Stimulated activated CD4-positive, alpha-beta T cell treated with anti-CD3 and anti-CD28 coated beads, Interleukin-2, amount 100 ng/mL, for 48 hours (primary cell): ENCODE data around the gene FAM120AOS.
A peak's percentile ranks its signal among the peaks of the same experiment; 100 is the strongest.

Experiments
- DNase-seq, 2 donors: peaks; one replicate each; pipeline ENCODE4 v3.0.0-alpha.2; 2020

The FAM120AOS gene

DNA sequence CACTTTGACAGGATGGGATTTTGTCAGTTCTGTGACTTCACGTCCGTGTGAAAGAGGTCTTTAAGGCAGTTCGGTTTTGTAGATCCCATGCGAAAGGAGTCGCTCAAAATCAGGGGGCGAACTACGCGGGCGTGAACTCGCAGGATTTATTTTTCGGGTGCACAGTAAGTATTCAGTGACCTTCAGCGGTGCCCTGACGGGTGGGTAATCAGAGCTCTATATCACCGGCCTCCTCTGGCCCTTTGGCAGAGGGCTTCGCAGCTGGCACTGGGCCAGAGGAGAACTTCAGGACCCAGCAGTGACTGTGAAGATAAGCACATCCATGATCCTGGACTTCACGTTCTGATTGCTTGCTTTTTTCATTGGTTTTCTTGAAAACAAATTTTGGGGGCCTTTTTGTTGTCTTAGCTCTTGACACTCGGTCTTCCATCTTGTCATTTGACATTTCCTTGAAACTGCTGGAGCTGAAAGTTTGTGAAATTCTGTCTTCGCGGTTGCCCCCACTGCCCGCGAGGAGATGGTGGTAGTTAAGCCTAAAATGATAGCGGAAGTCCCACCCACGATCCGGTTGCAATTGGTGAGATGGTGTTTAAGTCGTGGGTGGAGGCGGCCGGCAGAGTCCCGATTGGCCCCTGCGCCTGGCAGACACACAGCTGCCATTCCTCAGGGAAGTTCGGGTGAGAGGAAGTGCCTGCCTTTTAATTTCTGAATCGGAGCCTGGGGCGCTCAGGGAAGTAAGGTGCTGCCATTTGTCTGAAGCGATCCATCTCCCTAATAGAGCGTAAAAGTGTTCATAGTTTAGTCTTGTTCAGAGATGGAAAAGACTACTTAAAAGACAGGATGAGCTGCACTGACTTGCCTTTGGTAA is at the start of gene FAM120AOS:
TSS of gene FAM120AOS (minus strand) at position 535 of the 868 bp plus-strand sequence. CDS start 872 bp downstream, outside the sequence.
- DNase-seq, result peak; percentile 73 to 76

DNA sequence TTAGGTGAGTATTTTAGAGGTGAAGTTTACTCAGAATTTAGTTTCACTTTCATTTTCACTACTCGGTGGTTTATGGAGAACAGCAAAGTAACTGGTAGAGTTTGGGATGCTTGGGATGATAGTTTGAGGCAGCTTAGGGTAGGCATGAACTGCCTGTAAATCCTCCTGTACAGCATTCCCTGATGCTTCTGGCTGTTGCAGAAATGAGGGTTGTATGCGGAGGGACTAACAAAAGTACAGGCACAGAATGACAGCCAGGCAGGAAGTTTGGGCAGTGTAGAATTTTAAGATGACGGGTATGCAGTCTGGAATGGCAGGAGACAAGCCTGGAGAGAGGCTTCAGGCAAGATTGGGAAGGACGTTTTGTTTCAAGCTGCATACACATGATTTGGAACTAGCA is 48.0 kb upstream of the FAM120AOS start:
- no peak for DNase-seq

DNA sequence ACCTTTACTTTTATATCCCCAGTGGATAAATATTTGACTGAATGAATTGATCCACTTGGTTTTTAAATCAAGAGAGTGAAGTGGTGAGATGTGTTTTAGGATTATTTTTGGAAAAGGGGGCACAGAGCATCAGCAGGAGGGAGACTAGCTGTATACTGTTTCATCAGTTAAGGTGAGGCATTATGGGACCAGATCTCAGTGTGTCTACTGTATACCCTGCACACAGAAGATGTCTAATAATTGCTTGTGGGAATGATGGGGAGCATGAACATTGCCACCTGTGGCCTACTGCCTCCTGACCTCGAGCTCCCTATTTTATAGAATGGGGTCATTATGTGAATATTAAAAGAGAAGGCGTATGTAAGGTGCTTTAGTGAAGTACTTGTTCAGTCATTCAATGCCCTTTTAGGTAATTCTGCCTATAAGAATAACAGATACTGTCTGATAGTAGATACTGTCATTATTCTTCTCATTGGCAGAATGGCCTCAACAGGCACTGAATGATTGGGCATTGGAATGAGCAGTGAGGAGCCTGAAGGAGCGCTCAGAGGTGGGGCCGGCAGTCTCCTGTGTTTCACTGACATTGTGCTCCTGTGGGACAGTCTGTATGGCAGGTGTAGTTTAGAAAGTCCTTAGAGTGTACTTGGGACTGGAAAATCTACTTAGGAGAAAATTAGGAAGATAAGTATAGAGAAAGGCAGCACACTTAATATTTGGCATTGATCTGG is 47.4 kb upstream of the FAM120AOS start:
- no peak for DNase-seq

GRCh38 chr9:93496285-93496684 is 42.9 kb upstream of the FAM120AOS start:
- DNase-seq, result no peak

DNA sequence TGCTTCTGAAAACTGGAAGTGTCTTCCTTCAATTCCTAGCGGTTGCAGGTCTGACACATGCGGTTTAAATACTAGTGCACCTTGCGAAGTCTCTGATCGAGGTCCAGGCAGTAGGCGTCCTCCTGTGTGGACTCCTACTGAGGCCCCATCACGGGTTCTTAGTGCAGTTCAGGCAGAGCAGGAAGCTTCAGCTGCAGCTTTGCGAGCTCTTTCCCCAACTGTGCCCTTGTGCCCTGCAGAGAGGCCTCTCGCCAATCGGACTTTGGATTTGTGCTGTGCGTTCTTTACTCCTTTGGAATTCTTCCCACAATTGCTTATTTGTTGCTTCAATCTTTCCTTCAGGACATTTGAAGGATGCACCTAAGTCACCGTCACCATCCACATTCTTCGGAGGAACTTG is 40.6 kb upstream of the FAM120AOS start:
- DNase-seq, result no peak

- no peak for DNase-seq
Observed at GRCh38 chr9:93492327-93492726, 38.9 kb upstream of the FAM120AOS start.

- DNase-seq, result no peak
Observed at GRCh38 chr9:93491593-93492232, 38.3 kb upstream of the FAM120AOS start.

DNA sequence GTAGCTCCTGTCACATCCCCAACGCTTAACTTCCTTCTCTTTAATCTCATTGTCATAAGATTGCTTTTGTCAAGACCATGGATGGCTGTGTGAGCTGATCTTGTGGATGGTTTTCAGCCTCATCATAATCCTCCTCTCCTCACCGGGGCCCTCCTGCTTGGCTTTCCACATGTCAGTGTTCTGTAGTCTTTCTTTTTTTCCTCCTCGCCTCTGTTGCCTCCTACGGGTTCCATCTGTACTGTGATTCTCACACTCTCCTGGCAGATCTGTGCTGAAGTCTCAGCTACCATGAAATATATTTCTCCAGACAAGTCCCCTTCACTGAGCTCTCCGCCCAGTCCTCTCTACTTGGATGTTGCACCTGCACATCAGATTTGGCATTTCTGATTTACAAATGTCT is 34.9 kb upstream of the FAM120AOS start:
- DNase-seq, result no peak

GRCh38 chr9:93486268-93486667 is 32.9 kb upstream of the FAM120AOS start:
- no peak for DNase-seq

DNA sequence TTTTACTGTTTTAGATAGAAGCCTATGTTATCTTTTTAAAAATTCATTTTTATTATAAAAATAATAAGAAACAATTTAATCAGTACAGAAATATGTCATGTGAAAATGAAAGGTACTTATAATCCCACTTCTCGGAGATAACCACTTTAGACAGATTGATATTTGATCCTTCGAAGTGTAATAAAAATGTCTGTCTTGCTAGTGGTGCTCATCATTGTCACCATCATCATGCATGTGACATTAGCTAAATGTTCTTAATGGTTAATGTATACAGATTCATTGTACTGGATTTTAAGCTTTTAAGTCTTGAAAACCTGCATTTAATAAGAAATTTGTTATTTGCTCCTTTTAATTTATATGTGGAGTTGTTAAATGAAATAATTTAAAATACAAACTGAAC is 30.1 kb upstream of the FAM120AOS start:
- no peak for DNase-seq

DNA sequence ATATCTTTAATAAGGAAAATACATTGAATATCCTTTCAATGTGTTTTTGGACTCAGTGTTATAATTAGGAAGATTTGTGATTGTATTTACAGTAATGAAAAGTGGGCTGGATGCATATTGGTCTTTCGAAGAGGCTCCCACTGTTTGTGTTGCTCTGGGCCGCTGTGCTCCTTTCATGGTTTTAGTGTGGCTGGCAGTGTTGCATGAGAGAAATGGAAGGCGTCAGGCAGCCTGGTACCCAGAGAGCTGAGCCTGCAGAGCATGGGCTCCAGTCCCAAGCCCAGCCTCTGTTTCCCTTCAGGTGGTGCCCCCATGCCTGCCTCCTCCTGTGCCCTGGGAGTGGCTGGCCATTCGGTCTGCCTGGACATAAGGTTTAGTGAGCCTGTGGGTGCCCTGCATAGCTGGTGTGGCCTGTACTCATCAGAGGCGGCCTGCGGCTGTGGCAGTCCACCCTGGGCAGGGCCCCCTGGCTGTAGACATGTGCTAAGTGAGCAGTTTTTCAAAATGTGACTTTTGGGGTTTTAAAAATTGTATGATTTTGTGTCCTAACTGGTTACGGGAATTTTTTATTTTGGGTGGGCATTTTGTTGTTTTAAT is 27.4 kb upstream of the FAM120AOS start:
- no peak for DNase-seq

- no peak for DNase-seq
Observed at GRCh38 chr9:93480262-93480661, 26.9 kb upstream of the FAM120AOS start.

DNA sequence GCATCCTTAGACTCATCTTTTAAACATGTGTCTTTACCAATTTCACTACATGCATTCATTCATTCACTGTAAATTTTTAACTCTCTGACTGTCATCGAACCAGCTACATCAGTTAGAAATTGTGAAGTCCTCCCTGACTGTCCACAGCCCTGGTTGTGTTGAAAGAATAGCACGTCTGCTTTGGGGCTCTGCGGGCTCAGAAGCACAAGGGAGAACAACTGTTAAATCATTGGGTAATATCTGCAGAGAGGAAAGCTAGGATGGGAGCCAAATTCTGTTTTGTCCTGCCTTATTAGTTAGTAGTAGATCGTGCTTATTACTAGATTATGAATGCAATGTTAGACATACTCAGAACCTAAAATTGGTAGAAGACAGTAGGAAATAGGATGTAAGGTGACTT is 26.3 kb upstream of the FAM120AOS start:
- no peak for DNase-seq

- no peak for DNase-seq
Observed at GRCh38 chr9:93477397-93477796, 24.0 kb upstream of the FAM120AOS start.

GRCh38 chr9:93476924-93477323 is 23.5 kb upstream of the FAM120AOS start:
- DNase-seq, result no peak

- no peak for DNase-seq
Observed at GRCh38 chr9:93475856-93476255, 22.5 kb upstream of the FAM120AOS start.

GRCh38 chr9:93475108-93475507 is 21.7 kb upstream of the FAM120AOS start:
- DNase-seq, result no peak

GRCh38 chr9:93473411-93473810 is 20.0 kb upstream of the FAM120AOS start:
- no peak for DNase-seq

DNA sequence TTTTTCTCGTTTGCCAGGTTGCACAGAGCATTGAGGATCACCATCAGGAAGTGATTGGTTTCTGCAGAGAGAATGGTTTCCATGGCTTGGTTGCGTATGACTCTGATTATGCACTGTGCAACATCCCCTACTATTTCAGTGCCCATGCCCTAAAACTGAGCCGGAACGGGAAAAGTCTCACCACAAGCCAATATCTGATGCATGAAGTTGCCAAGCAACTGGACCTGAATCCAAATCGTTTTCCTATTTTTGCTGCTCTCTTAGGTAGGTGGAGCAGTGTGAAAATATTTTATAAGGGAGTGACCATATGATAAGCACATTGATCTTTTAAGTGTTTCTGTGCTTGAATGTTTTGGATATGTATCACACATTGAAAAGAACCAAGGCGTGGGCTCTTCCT is 17.7 kb upstream of the FAM120AOS start:
- DNase-seq, result no peak

DNA sequence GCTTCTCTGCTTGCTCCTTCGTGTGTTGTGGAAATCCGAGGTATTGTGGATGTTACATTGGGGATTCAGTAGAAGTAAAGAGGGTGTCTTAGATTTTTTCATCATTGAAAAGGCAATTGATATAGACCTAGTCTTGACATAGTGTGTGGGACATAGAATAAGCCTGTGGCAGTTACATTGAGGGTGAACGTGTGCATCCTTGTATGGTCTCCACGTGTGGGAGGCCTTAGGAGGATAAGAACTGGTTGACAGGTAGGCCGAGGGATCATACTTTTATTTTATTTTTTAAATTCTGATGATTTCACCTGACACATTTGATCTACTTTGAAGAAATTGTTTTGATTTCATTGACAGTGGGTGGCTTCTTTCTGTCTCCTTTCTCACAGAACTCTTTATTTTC is 17.0 kb upstream of the FAM120AOS start:
- DNase-seq, result no peak

DNA sequence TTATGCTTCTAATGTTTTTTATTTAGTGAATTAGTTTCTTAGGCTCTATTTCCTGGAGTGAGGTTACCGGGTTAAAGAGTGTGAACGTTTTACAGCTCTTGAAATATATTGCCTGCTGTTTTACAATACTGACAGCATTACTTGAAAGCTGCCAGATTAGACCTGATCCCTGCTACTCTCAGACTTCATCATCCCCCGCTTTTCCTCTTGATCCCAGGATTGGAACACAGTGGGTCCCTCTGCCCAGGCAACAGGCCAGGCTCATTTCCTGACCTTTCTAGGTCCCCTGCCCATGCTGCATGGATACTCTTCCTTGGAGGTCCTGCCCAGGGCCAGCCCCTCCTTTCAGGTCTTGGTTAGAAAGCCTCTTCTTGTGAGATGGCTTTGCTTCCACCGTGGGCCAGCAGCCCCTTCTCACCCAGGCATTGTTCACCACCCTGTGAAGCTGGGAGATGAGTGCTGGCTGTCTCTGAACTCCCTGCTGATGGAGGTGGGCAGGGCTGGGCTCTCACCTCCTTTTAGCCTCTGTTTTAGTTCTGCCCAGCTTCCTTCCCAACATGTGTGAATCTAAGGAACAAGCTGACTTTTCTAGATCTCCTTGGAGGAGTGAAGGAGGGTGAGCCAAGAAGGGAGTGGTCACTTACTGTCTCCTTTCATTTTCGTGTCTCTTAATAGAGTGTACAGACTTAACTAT is 15.5 kb upstream of the FAM120AOS start:
- DNase-seq, result no peak

- DNase-seq, result no peak
Observed at GRCh38 chr9:93467462-93467861, 14.1 kb upstream of the FAM120AOS start.

GRCh38 chr9:93467062-93467416 is 13.7 kb upstream of the FAM120AOS start:
- DNase-seq, result no peak
